Stimulated activated CD8-positive, alpha-beta memory T cell treated with anti-CD3 and anti-CD28 coated beads, Interleukin-4, amount 100 ng/mL, for 4 hours (primary cell): ENCODE results near the gene TNN.
"Not testable (repeated sequence)": the region's sequence is repeated elsewhere in the genome, so short reads cannot be mapped to it uniquely, and the experiment has no call there.

ENCODE experiments used
- DNase-seq, 2 donors: peaks; one replicate each; pipeline ENCODE4 v3.0.0-alpha.2; 2020; ENCODE audit warnings: low read depth in 2 of 2, low spot score in 1 of 2

The TNN gene

DNA sequence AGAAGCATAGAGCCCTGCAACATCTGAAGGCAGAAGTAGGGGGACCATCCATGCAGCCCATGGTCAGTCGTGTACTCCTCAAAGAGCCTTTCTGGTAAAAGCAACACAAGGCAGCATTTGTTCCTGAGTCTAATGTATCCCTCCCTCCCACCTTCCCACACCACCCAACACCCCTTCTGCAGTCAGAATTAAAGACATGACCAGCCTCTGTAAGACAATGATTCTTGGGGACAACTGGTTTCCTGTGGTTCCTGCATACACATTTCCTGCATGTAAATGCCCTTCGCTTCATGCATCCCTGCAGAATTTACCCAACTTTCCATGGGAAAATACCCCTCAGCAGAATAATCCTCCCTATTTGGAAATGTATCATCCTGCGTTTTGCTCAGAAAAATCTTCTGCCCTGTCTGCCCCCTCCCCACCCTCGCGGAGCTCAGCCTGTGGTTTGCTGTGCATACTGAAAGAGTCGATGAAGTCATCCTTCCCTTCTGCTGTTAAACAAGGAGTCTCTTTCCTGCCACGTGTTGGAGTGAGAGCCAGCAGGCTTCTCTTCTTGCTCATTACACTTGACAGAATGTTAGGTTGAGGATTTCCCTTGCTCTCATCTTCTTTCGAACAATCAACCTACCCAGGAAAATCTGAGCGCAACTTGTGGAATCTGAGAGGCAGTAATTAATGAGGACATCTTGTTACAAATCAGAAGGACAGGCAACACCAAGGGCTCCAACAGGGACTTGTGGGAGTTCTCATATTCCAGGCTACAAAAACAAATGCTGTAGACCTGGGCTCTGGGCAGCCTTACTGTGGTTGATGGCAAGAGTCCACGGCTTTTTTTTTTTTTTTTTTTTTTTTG is 4.7 kb downstream of the TNN start:
- DNase-seq, result no peak

- DNase-seq, result no peak
Measured at GRCh38 chr1:175073061-175073460, 5.4 kb downstream of the TNN start.

GRCh38 chr1:175073633-175074032 is 6.0 kb downstream of the TNN start:
- no peak for DNase-seq

- no peak for DNase-seq
Measured at GRCh38 chr1:175075572-175076568, 8.2 kb downstream of the TNN start.

DNA sequence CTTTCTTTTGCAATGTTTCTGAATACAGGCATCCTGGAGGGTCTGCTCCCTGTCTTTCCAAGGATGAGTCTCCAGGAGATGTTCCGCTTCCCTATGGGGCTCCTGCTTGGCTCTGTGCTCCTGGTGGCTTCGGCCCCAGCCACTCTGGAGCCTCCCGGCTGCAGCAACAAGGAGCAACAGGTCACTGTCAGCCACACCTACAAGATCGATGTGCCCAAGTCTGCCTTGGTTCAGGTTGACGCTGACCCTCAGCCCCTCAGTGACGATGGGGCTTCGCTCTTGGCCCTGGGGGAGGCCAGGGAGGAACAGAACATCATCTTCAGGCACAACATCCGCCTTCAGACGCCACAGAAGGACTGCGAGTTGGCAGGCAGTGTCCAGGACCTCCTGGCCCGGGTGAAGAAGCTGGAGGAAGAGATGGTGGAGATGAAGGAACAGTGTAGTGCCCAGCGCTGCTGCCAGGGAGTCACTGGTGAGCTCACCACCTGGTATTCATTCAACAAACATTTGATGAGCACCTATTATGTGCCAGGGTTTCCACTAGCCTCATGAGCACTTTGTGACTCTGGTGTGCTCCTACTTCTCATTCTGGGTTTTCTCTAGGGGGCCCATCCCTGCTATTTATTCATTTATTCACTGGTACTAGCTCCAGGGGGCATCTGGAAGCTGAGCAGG is 9.9 kb downstream of the TNN start:
- no peak for DNase-seq

DNA sequence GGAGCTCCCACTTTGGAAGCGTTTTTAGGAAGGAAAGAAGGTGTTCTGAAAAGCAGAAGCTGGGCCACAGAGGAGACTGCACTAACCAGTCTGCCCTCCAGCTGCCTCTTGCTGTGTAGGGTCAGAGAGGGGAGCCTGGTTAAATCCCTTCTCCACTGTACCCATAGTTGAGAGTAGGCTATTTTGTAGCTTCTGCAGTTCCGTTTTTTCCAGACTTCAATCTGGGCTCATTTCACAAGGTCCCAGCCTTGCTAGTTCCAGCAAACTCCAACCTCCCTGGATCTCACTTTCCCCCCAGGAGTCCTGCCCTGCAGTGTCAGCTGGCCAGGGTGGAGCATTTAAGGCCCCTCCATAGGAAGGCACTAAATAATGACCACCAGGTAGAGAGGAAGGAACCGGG is 11.0 kb downstream of the TNN start:
- DNase-seq, result no peak

GRCh38 chr1:175079338-175079737 is 11.7 kb downstream of the TNN start:
- no peak for DNase-seq

- DNase-seq, result no peak
Measured at GRCh38 chr1:175080030-175080429, 12.4 kb downstream of the TNN start.

DNA sequence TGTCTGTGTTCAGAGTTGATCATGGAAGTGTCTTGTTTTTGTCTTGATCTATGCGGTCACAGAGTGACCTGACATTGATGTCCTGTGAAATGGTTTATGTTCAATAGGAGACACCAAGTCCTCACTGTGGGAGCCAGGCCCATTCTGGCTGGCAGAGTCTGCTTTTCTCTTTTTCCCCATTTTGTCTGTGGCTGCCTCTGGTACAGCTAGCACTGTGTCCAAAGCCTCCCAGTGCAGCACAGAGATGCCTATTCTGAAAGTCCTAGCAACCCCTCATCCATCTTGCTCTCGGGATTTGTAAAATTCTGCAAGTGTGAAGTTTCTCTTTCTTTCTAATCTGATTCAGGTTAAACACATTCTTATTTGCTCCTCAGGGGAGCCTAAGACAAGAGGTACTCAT is 14.3 kb downstream of the TNN start:
- no peak for DNase-seq

DNA sequence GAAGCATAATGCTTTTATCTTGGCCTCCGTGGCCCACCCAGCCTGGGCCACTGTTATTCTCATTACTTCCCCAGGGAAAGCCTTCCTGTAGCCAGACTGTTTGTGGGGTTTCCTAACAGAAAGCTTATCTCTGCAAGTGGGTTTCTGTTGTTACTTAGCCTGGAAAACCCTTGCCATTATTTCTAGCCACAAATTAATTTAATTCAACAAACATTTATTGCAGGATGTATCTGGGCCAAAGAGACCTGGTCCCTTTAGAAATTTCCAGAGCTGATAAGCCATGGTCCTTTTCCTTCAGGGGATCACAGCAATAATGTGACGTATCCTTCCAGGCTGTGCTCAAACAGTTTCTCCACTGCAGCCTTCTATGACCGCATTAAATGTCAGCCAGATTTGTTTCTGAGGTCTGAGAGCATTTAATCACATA is 20.9 kb downstream of the TNN start:
- DNase-seq, result no peak

DNA sequence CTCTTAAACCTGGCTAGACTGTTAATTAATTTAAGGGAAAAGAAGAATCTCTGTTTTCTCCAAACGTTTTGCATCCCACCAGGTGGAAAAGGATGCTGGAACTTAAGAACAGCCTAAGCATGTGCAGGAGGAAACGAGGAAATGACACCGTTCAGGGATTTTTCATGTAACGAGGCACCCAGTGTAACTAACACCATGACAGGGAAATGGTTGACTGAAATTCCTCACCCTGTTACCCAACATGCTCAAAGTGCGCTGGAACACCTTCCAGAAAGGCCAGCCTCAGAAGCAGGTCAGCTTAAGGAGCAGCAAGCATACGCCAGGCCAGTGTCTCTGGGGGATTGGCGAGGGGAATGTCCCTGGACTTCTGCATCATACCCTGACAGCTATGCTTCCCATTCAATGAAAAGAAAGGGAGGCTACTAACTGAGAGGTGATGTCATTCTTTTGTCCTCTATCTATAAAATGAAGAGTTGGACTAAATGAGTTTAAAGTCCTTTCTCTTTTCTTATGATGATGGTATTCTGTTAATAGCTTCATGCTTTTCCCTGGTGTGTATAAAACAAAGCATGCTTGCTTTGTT is 21.6 kb downstream of the TNN start:
- no peak for DNase-seq

DNA sequence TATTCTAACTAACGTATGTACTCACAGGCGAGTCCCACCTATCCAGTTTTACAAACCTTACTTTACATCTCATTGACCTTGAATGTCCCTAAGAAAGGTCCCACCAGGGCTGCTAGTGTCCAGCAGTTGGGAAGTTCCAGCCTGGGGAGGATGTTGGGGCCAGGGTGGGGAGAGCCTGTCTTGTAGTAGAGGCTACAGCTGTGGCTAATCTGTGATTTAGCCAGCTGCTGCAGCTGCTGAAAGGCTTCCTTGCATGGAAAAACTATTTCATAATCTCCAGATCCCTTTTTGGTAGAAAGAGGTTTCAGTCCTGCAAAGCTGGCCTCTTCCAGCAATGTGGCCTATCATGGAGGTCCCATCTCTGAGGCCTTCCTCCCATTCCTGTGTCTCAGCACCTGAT is 23.1 kb downstream of the TNN start:
- no peak for DNase-seq

DNA sequence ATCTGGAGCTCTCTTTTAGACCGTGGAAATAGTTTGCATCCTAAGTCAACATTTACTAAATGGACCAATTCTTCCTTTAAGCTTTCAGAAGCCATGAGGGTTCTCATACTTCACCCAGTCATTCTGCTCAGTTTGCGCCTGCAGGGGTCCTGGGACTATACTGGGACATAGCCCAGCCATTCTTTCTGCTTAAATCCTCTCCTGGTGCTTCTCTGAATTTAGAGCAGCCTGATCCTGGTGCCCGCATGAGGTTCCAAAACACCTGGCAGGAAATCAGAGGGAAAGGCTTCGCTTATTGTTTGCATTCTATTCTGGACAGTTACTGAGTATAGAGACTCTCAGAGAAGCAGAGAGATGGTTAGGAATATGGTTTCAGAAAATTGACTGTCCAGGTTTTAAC is 27.0 kb downstream of the TNN start:
- DNase-seq, result no peak

GRCh38 chr1:175095069-175095468 is 27.4 kb downstream of the TNN start:
- DNase-seq, result no peak

- DNase-seq, result no peak
Measured at GRCh38 chr1:175095978-175096607, 28.5 kb downstream of the TNN start.

DNA sequence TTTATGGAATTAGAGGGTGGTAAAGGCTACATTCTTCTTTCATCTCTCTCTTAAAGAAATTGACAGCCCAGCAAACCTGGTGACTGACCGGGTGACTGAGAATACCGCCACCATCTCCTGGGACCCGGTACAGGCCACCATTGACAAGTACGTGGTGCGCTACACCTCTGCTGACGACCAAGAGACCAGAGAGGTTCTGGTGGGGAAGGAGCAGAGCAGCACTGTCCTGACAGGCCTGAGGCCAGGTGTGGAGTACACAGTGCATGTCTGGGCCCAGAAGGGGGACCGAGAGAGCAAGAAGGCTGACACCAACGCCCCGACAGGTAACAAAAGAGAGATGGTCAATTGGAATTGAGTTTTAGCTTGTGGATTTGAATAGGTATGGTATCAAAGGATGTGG is 29.7 kb downstream of the TNN start:
- no peak for DNase-seq

DNA sequence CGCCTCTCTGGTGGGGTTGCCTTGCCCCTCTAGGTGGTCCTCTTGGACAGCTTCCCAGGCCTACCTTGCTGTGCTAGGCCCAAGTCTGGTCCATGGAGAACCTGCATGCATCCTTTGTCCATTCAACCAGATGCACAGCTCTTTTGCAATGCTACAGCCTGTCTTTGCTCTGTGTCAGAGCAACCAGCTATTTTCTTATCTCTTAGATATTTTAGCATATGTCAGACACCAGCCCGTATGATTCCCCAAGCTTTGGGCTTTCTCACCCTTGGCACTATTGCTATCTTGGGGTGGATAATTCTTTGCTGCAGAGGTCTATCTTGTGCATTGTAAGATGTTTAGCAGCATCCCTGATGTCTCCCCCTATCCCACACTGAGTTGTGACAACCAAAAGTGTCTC is 32.3 kb downstream of the TNN start:
- no peak for DNase-seq

- DNase-seq, result not testable (repeated sequence)
Measured at GRCh38 chr1:175102166-175102565, 34.5 kb downstream of the TNN start.

GRCh38 chr1:175106536-175106935 is 38.9 kb downstream of the TNN start:
- DNase-seq, result not testable (repeated sequence)

GRCh38 chr1:175108331-175108820 is 40.7 kb downstream of the TNN start:
- DNase-seq, result not testable (repeated sequence)
